Effector memory CD4-positive, alpha-beta T cell (primary cell): ENCODE data around the gene UBB.
A peak's percentile ranks its signal among the peaks of the same experiment; 100 is the strongest.
"Not testable (repeated sequence)": the region's sequence is repeated elsewhere in the genome, so short reads cannot be mapped to it uniquely, and the experiment has no call there.

Experiments
- DNase-seq, 3 donors: peaks; one replicate each; pipeline ENCODE4 v3.0.0-alpha.2; 2020
- H3K27ac ChIP-seq: 2 replicates; pipeline ENCODE4 v1.7.0; 2013; ENCODE audit warnings: mild to moderate bottlenecking, low read length, moderate library complexity; ENCODE audit not compliant: insufficient read depth, poor library complexity, severe bottlenecking
- H3K27me3 ChIP-seq: replicated peaks from 2 replicates; pipeline ENCODE4 v1.7.0; 2013; ENCODE audit warnings: mild to moderate bottlenecking, low read length; ENCODE audit not compliant: insufficient read depth, control insufficient read depth, poor library complexity, severe bottlenecking
- H3K36me3 ChIP-seq: 2 replicates; pipeline ENCODE4 v1.7.0; 2013; ENCODE audit warnings: mild to moderate bottlenecking, low read length, moderate library complexity; ENCODE audit not compliant: control insufficient read depth, insufficient read depth
- H3K4me1 ChIP-seq: 2 replicates; pipeline ENCODE4 v1.7.0; 2013; ENCODE audit warnings: low read length, mild to moderate bottlenecking; ENCODE audit not compliant: control insufficient read depth, insufficient read depth, poor library complexity, severe bottlenecking
- H3K4me3 ChIP-seq: 2 replicates; pipeline ENCODE4 v1.7.0; 2013; ENCODE audit warnings: low read length, low read depth, mild to moderate bottlenecking; ENCODE audit not compliant: insufficient read depth, poor library complexity, severe bottlenecking
- H3K9me3 ChIP-seq: 2 replicates; pipeline ENCODE4 v1.7.0; 2013; ENCODE audit warnings: mild to moderate bottlenecking, low read length, moderate library complexity; ENCODE audit not compliant: control insufficient read depth

UBB gene

DNA sequence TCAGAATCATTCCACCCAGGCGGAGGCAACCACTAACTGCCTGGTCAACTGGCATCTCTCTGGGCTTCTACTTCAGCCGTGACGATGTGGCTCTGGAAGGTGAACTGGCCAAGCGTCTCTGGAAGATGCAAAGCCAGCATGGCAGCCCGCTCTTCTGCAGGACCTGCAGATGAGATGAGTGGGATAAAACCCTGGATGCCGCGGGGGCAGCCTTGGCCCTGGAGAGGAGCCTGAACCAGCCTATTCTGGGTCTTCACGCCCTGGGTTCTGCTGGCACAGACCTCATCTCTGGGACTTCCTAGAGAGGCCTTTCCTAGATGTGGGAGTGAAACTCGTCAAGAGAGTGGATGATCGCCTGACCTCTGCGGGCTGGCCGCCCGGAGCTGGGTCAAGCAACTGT lies 10.6 kb downstream of the UBB start:
- H3K9me3 ChIP-seq = no peaks in the 10 kb centered on the region
- no peak for DNase-seq
- no peaks in the 10 kb centered on the region for H3K4me1 ChIP-seq
- no peaks in the 10 kb centered on the region for H3K27me3 ChIP-seq
- H3K27ac ChIP-seq = no peak overlapping the region
- no peaks in the 10 kb centered on the region for H3K36me3 ChIP-seq
- H3K4me3 ChIP-seq = no peak overlapping the region

DNA sequence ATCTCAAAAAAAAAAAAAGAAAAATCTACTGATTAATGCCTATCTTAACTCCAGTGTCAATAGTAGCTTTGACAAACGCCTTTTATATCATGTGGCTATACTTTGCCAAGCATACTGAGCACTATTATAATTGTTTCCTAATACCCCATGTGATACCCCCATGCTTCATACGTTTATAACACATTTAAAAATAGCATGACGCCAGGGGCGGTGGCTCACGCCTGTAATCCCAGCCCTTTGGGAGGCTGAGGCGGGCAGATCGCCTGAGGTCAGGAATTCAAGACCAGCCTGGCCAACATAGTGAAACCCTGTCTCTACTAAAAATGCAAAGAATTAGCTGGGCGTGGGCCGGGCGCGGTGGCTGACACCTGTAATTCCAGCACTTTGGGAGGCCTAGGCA lies 11.6 kb downstream of the UBB start:
- not testable (repeated sequence) for H3K4me3 ChIP-seq, H3K36me3 ChIP-seq, H3K27ac ChIP-seq, H3K27me3 ChIP-seq, H3K9me3 ChIP-seq, H3K4me1 ChIP-seq, DNase-seq

DNA sequence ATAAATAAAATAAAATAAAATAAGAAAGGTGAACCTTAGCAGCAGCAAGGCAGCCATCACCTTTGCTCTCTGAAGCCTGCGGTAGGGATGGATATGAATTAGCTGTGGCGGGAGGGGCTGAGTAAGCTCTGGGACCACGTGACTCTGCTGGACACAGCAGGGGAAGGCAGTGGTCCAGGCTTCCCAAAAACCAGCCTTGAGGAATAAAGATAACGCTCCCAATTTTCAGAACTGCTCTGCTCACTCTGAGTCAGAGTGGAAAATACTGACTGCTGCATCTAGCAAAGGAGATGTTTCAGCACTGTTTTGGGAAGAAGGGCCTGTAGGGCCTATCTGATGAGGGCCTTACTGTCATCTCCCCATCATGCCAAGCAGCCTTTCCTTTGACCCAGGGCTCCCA lies 15.0 kb downstream of the UBB start:
- H3K27ac ChIP-seq, H3K4me3 ChIP-seq, H3K9me3 ChIP-seq, H3K36me3 ChIP-seq, H3K4me1 ChIP-seq, H3K27me3 ChIP-seq, DNase-seq: not testable (repeated sequence)

DNA sequence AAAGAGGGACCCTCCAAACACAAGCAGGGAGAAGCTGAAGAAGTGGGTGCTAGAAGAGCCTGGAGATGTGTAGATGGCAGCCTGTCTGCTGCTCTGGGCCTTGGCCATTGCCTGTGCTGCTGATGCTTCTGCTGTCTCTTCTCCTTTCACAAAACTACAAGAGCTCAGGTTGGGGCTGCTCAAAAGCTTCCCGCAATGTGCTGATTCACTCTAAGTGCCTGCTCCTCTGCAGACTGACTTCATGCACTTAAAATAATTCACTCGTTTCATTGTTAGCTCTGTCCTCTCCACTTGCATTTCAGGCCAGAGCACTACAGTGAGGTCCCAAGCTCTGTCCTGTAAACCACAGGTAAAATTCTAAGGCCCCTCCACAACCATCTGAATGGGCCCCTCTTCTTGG lies 15.8 kb downstream of the UBB start:
- H3K27ac ChIP-seq = not testable (repeated sequence)

DNA sequence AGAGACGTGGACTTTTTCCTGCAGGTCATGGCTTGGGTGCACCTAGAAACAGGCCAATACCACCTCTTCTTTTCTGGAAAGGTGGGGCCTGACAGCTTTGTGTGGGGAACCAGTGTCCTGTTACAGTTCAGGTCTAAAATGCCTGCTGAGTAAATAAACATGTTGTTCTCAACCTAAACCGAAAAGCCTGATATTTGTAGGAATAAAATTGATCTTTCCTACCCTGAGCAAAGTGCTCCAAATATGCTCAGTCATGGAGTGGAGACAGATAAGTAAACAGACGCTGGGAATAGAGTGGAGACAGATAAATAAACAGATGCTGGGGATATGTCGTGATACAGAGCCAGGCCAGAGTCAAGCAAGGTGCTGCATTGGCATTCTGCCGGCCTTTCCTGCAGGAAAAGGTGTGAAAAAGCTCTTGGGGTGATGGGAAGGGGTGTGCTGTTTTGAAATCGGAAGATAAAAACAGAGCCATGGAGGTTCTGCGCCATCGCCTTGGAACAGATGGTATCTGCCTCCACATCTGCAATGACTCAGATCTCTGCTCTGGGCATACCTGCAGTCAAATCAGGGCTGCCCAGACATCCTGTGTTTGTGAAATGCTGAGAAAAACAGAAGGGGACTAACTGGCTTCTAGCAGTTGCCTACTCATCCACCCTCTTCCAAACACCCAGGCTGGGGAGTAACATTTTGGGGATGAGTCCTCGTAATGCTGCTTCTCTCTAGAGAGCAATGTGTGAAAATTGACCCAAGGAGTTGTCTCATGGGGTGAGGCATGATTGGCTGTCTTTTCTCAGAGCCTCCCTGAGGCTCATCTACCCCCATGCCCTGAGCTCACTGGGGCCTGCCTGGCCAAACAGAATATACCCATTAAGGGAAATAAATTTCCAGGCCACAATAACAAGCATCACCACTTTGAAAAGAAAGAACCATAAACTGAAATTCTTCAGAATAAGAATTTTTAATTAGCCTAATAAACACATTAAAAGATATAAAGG lies 17.7 kb downstream of the UBB start:
- H3K4me1 ChIP-seq = no peaks in the 10 kb centered on the region
- no peaks in the 10 kb centered on the region for H3K36me3 ChIP-seq
- H3K27me3 ChIP-seq = no peaks in the 10 kb centered on the region
- no peak for DNase-seq
- H3K9me3 ChIP-seq = no peaks in the 10 kb centered on the region
- H3K4me3 ChIP-seq = no peak overlapping the region
- H3K27ac ChIP-seq = no peak overlapping the region

More for the DNA sequence above, 15.8 kb downstream of the UBB start:
- H3K27me3 ChIP-seq, DNase-seq, H3K4me3 ChIP-seq, H3K36me3 ChIP-seq, H3K4me1 ChIP-seq, H3K9me3 ChIP-seq: not testable (repeated sequence)

DNA sequence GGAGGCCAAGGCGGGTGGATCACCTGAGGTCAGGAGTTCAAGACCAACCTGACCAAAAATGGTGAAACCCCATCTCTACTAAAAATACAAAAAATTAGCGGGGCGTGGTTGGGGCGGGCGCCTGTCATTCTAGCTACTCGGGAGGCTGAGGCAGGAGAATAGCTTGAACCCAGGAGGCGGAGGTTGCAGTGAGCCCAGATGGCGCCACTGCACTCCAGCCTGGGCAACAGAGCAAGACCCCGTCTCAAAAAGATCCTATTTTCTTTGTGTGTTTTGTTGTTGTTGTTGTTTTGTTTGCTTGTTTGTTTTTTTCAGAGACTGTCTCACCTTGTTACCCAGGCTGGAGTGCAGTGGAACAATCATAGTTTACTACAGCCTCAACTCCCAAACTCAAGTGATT lies 23.0 kb downstream of the UBB start:
- H3K27me3 ChIP-seq, H3K9me3 ChIP-seq, H3K27ac ChIP-seq, H3K36me3 ChIP-seq, DNase-seq, H3K4me1 ChIP-seq, H3K4me3 ChIP-seq: not testable (repeated sequence)

DNA sequence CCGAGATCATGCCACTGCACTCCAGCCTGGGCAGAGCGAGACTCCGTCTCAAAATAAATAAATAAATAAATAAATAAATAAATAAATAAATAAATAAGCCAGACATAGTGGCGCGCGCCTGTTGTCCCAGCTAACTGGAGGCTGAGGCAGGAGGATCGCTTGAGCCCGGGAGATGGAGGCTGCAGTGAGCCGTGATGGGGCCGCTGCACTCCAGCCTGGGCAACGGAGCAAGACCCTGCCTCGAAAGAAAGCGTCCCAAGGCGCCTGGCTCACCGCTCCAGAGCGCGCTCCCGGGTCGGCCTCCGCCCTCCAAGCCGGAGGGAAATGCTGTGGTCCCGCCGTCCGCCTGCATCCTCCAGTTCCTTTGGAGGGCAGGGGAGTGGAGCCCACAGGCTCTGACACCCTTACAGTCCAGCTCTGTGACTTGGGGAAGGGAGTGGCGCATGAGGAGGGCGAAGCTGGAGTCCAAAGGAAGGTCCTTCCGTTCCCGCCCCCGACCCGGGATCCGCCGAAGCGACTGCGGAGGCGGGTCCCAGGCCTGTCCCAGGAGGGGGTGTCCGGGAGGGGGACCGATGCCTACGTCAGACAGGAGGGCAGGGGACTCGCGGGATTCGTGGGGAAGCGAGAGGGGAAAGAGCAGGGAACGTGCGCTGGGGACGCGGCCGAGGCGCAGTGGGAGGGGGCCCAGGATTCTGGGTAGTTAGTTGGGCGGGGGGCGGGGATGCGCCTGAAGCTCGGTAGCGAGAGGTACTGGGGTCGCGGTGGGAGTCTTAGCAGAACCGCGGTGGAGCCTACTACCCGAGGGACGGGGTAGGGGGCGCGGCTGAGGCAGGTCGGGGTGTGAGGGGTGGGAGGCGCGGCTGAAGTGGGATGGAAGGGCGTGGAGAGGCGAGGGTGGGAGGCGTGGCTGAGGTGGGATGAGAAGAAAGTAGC lies 26.1 kb downstream of the UBB start:
- Histone ChIP-seq H3K27ac (no peak overlapping the region), H3K4me3 (peak overlapping the region; percentile 47), H3K9me3 (no peaks in the 10 kb centered on the region), H3K27me3 (no peaks in the 10 kb centered on the region), H3K36me3 (no peaks in the 10 kb centered on the region), H3K4me1 (peaks cover 7% of the 10 kb centered on the region)
- DNase-seq = no peak

DNA sequence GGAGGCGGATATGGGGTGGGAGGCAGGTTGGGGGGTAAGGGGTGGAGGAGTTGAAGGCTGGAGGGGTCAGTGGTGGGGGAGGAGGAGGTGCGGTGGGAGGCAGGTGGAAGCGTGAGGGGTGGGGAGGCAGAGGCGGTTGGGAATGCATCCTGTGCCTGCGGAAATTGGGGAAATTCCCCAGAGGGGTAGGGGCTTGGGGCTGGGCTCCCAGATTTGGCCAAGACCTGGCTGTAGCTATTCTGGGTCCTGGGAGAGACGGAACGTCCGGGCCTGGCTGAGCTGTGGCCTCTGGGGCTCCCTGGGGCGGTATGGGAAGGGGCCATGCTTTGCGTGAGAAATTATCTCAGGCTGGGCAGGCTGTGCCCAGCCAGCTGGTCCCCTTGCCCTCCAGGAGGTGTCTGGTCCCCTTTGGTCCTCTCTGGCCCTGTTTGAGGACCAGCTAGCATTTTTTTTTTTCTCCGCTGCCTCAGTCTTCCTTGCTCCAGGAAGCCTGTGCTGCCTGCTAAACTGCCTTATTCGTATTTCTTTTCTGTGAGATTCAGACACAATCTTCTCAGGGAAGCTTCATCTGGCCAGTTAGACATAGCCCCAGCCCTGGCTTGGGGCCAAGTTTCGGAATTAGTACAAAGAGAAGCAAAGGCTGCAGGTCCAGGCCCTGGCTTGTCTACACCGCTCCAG lies 27.2 kb downstream of the UBB start:
- Histone ChIP-seq H3K27ac (no peak overlapping the region), H3K9me3 (no peaks in the 10 kb centered on the region), H3K4me1 (peaks cover 7% of the 10 kb centered on the region), H3K36me3 (no peaks in the 10 kb centered on the region), H3K27me3 (no peaks in the 10 kb centered on the region), H3K4me3 (no peak overlapping the region)
- DNase-seq = no peak

DNA sequence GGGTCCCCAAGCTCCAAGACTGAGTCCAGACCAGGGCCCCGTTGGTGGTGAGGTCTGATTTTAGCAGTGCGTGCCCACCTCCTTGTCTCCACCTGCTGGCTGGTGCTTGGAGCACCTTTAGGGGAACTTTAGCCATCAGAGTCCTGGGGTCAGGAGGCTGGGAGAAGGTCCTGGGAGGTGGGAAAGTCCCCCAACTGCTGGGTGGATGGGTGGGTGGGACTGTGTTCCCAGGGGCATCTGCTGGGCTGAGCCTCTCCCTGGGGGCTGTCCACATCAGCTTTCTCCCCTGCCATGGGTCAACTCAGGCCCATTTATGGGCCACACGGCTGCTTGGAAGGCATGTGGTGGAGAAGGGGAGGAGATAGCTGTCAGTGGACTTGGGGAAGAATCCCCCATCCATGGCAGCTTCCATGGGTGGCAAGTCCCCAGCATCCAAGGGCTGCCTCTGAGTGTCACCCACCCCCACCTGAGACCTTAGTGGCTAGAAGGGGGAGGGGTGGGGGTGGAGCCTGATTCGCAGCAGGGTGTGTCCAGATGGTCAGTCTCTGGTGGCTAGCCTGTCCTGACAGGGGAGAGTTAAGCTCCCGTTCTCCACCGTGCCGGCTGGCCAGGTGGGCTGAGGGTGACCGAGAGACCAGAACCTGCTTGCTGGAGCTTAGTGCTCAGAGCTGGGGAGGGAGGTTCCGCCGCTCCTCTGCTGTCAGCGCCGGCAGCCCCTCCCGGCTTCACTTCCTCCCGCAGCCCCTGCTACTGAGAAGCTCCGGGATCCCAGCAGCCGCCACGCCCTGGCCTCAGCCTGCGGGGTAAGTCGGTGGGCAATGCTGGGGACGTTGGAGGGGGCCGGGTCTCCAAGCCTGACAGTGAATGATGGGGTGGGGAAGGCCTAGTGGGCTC lies 34.4 kb downstream of the UBB start, which contains the start of gene TRPV2:
Gene TRPV2, plus strand, starts transcription at position 541 of the 894 bp plus-strand sequence. CDS start 2,098 bp downstream, outside the sequence.
- H3K4me3 ChIP-seq = peak within 1 kb of the TSS; percentile 87
- H3K27ac ChIP-seq = peak within 1 kb of the TSS; percentile 90
- no peaks in the 10 kb centered on the region for H3K9me3 ChIP-seq
- DNase-seq = peak in 2 of 3 donors; percentile 16 to 23
- peaks cover 29% of the 10 kb centered on the region for H3K36me3 ChIP-seq
- H3K4me1 ChIP-seq = peaks cover 45% of the 10 kb centered on the region
- H3K27me3 ChIP-seq = no peaks in the 10 kb centered on the region
